Inflammatory macrophage treated with lipopolysaccharide for 1 hour (primary cell): ENCODE measurements around the gene NECTIN1.

Experiments used
- DNase-seq, 2 donors: peaks; one replicate each; pipeline ENCODE4 v3.0.0-alpha.2; 2020 to 2022

The NECTIN1 gene

DNA sequence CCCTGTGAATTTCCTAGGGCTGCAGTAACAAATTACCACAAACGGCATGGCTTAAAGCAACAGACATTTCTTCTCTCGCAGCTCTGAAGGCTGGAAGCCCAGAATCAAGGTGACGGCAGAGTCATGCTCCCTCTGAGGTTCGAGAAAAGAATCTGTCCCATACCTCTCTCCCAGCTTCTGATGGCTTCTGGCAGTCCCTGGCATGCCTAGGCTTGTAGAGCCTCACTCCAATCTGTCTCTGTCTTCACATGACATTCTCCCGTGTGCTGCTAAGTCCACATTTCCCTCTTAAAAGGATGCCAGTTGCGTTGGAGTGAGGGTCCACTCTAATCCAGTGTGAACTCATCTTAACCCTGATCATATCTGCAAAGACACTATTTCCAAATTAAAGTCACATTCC lies 116.2 kb downstream of the NECTIN1 start:
- DNase-seq, result no peak

DNA sequence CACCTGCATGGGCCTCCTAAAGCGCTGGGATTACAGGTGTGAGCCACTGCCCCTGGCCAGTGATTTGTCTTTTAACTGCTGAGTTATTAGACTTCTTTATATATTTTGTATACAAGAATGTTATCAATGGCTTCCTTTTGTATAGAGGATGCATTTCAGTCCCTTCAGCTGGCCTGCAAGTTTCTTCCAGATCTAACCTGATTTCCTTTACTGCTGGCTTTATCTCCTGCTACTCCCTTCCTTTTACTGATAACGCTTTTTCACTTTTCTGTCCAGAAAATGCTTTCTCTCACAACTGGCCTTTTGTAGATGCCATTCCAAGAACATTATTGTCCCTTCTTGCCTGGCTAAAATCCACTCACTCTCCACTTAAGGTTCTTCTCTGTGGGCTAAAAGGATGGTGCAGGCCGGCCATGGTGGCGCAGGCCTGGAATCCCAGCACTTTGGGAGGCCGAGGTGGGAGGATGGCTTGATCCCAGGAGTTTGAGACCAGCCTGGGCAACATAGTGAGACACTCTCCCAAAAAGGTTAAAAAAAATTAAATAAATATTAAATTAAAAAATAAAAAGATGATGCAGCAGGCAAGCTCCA lies 118.1 kb downstream of the NECTIN1 start:
- DNase-seq, result no peak

DNA sequence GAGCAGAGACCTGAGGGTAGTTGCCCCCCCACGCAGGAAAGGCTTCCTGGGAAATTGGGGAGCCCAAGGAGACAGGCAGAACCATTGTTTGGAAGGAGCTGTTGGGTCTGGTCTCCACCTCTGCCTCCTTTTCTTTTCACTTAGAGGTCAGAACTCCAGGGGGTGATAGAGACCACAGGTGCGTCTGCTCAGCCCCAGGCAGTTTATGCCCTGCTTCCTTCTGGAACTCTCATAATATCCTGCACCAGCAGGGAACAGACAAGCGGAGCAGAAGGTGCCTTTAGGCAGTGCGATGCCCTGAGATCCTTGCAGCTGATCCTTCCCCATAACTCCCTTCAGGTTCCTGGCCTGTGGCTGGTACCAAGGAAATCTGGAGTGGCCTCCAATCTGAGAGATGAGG lies 120.2 kb downstream of the NECTIN1 start:
- DNase-seq, result no peak

DNA sequence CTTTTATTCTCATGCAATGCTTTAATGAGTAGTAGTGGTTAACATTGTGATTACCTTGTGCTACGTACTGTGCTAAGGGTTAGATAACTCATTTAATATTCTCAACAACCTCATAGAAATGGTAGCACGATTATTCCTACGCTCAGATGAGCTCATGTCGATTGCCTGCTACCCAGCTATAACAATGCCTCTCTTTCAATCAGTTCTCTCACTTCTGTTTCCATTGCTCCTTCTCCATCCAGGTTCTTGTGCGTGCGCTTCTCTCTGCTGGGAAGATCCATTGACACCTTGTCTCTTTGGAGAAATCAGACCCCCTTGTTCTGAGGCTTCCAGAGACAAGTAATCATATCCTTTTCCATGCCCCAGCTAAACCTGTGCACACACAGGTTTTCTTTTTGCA lies 120.8 kb downstream of the NECTIN1 start:
- no peak for DNase-seq

DNA sequence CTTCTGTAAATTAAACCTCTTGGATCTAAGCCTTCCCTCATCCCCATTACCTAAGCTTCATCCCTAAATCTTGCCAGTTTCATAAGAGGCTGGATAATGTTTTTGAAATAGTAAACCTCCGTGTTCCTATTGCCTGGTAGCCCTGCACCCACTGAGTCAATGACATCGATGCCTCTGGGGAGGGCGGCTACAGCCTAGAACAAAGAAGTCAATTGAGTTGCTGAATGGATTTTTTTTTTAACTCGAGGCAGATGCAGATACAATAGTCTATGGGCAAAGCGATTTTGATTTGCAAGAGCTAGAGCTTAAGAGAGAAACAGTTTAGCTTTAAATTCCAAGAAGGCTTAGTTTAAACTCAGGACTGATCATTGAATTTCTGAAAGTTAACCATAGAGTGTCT lies 121.3 kb downstream of the NECTIN1 start:
- DNase-seq, result no peak

DNA sequence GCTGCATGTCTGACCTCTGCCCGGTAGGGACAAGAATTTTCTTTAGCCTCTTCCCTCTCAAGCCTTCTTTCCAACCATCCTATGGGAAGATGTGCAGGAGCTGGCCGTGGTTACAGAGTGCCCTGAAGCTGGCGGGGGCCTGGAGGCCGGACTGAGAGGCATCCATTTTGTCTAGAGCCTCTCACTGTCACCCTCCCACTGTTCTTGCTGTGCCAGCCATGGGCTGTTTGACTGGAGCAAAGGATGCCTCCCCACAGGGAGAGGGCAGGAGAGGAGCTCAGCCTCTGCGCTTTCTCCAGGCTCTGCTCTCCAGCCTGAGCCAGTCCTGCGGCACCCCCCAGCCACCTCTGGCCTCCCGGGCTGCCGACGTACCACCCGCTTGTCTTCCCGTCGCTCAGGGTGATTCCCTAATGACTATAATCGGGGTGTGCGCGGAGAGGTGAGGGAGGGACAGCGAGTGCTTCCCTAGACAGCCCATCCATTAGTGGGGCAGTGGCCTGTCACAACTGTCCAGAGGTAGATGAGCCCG lies 123.8 kb downstream of the NECTIN1 start:
- DNase-seq, result no peak

DNA sequence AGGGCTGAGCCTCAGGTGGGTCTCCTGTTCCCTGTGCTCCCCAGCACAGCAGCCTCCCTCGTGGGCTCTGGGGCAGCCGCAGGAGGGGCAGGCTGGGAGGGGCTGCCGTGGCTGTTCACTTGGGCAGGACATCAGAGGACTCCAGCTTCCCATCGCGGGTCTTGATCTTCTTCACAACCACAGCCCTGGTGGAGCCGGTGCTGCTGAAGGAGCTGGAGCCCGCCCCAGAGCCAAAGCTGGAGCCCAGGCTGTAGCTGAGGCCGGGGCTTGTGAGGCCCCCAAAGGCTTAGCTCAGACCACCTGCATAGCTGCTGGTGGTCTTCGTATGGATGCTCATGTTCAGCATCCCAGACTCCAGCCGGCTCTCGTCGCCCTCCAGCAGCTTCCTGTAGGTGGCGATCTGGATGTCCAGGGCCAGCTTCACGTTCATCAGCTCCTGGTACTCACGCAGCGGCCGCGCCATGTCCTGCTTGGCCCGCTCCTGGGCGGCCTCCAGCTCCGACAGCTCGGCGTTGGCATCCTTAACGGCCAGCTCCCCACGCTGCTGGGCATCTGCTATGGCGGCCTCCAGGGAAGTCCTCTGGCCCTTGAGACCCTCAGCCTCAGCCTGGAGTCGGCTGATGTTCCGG lies 126.1 kb downstream of the NECTIN1 start:
- DNase-seq, result no peak

DNA sequence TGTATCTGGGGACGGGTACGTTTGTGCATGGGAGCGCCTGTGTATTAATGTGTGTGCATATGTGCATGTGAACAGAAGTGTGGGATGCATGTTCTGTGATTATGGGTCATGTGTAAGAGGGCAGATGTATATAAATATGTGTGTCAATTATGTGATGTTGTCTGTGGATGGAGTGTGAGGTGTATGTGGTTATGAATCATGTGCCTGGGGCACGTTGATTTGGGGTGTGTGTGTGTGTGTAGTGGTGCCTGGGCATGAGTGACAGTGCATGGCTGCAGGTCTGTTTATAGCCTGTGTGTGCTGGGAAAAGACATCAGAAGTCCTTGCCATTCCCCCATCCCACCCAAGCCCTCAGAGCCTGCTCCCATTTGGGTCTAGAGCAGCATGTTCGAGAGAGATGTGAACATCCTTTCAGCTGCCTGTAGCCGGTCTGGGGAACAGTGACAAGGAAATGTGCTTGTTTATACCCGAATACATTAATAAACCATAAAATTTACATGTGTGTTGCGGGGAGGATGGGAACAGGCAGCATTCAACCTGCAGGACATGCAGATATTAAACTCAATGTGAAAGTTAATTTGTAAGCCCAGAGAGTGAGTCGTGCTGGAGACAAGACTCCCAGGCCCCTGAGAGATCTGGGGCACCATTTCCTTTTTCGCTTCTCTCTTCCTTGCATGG lies 129.0 kb downstream of the NECTIN1 start:
- DNase-seq, result no peak

DNA sequence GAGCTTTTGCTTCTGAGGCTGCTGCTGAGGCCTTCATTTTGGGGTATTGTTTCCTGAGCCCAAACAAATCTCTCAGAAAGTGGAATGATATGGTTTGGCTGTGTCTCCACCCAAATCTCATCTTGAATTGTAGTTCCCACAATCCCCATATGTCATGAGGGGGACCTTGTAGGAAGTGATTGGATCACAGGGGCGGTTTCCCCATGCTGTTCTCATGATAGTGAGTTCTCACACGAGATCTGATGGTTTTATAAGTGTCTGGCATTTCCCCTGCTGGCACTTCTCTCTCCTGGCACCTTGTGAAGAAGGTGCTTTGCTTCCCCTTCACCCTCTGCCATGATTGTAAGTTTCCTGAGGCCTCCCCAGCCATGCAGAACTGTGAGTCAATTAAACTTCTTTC lies 133.1 kb downstream of the NECTIN1 start:
- DNase-seq, result peak in 1 of 2 donors; percentile 56

DNA sequence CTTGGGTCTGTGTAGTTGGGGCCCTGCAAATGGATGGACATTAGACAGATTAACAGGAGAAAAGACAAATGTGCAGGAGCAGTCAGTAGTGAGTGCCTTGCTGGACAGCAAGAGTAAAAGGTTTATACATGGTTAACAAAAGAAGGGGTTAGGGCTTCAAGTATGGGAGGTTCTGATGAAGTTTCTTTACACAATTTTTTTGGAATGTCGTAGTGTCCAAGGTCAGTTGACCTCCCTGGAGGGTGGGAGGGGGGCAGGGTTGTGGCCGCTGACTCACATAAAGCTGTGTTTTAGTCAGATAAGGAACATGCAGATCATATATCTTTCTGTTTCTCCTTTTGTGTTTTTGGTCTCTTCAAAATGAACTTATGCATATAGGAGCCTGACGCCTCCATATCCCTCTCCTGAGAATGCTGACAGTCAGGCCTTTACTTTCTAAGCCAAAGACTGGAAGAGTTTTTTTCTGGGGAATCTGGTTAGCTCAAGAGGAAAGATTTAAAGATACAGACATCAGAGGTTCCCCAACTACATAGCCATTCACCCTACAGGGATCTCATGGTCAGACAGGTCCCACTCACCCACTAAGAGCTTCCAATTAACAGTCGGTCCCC lies 134.3 kb downstream of the NECTIN1 start:
- DNase-seq, result peak; percentile 60 to 76

DNA sequence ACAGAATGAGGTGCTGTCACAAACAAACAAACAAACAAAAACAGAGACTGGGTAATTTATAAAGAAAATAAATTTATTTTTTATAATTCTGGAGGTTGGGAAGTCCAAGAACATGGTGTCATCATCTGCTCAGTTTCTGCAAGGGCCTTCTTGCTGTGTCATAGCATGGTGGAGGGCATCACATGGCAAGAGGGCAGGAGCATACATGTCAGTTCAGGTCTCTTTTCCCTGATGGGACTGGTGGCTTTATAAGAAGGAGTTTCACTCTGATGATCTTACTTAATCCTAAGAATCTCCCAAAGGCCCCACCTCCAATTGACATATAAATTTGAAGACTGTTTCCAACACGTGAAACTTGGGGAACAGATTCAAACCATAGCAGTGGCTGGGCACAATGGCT lies 135.7 kb downstream of the NECTIN1 start:
- DNase-seq, result no peak

DNA sequence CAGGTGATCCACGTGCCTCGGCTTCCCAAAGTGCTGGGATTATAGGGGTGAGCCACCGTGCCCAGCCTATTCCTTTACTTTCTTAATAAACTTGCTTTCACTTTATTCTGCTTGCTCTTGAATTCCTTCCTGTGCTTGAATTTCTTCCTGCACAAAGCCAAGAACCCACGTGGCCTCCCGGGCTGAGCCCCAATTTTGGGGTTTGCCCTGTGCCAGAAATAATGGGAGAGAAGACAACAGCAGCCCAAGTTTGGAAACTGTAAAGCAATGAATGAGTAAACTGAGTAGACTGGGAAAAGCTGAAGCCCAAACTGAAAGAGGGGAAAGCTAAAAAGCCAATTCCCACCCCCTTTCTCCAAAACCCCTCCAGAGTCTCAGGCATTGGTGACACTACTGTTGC lies 136.4 kb downstream of the NECTIN1 start:
- no peak for DNase-seq

DNA sequence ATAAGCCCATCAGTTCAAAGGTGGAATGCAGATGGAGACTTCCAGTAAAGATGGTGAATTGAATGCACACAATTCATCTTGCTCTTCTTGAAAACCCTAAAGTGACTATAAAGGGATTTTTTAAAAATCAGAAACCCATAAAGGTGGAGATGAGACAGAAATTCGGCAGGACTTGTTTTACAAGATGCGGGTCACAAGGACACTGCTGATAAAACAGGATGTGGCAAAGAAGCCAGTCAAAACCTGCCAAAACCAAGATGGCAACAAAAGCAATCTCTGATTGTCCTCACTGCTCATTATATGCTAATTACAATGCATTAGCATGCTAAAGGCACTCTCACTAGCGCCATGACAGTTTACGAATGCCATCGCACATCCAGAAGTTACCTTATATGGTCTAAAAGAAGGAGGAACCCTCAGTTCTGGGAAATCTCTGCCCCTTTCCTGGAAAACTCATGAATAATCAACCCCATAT lies 137.1 kb downstream of the NECTIN1 start:
- DNase-seq, result no peak

DNA sequence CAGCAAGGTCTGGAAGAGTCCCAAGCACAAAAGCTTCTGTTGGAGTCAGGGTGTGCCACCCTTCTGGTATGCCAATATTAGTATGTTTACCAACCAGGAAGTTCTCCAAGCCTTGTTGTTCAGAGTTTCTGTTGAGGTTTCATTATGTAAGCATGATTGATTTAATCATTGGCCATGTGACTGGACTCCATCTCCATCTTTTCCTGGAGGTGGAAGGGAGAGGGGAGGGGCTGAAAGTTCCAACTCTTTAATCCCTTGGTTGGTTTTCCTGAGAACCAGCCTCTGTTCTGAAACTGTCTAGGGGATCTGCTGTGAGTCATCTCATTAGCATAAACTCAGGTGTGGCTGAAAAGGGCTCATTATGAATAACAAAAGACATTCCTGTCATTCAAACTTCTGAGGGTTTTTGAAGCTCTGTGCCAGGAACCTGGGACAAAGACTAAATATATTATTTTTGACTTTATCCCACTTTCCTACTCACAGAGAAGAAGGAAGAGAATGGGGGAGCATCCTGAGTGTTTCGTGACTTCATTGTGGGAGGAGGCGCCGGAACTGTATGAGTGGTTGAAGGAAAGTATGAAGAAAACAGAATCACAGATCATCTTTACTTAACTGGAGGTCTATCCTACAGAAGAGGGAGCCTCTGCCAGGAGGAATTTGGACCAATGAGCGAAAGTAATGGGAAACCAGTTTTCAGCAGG lies 138.2 kb downstream of the NECTIN1 start:
- peak; percentile 18 to 40 for DNase-seq

DNA sequence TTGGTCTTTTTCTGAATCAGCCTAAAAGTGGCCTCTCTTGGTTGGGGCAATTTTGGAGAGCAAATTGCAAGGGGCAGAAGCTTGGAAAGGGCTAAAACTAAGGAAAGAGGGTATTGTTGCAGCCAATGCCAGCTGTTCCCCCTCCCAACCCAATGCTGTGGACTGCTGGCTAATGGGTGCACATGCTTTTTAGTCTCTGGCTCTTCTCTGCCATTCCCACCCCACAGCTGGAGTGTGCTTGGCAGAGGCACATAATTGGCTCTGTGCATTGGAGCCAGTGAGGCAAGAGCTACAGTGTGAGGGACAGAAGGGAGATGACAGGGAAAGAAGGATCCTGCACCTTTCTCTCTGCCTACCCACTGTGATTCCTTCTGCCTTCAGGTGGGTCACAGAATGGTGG lies 140.0 kb downstream of the NECTIN1 start:
- DNase-seq, result no peak
